Right lobe of liver (tissue), 4 donors: Measurements from ENCODE around the gene PHLDB3.

Experiments used
- POLR2A ChIP-seq: fragments of 450-650 bp; IDR thresholded peaks from one replicate; pipeline ENCODE4 v1.6.1; 2017; ENCODE audit warnings: antibody characterized with exemption, mild to moderate bottlenecking
- TF ChIP-seq, protein P1 (sequence below), 4 donors: fragments of 200-600 bp in 3 of 4; fragments of 450-650 bp in 1 of 4; IDR thresholded peaks; one replicate each; pipeline versions ENCODE4 v1.5.1 to v1.8.0; 2016 to 2022; ENCODE audit warnings: antibody characterized with exemption in 4 of 4, mild to moderate bottlenecking in 2 of 4
- donor health status: DM: no; HTN: no; CAD: no.
- donor health status: DM: no; HTN: no; CAD: no.
- donor health status: DM: no; HTN: yes; CAD: no.

DNA sequence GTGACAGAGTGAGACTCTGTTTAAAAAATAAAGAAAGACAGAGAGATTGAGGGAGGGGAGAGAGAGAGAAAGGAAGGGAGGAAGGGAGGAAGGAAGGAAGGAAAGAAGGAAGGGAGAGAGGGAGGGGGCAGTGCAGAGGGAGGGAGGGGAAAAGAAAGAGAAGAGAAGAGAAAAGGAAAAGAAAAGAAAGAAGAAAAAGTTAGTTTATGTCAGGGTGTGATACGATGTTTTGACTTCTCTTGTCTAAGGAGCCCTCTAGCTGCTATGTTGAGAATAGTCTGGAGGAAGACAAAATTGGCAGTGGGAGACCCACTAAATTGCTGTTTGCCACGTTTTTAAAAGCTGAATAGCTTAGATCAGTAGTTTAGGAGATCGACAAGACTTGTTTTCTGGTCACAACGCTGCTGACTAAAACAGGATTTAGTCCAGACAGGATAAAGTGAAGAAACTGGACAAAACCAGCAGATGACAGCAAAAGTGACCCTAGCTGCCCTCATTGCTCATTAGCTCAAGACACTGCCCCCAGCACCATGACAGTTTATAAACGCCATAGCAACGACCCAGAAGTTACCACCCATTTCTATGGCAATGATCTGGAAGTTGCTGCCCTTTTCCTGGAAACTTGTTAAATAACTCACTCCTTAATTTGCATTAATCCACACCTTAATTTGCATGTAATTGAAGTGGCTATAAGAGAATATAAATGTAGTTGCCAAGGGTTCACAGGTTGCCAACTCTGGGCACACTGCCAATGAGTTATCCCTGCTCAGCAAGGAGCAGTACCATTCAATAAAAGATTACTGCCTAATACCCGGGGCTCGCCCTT, 78.8 kb downstream of the PHLDB3 start:
- TF ChIP-seq, protein P1, sequence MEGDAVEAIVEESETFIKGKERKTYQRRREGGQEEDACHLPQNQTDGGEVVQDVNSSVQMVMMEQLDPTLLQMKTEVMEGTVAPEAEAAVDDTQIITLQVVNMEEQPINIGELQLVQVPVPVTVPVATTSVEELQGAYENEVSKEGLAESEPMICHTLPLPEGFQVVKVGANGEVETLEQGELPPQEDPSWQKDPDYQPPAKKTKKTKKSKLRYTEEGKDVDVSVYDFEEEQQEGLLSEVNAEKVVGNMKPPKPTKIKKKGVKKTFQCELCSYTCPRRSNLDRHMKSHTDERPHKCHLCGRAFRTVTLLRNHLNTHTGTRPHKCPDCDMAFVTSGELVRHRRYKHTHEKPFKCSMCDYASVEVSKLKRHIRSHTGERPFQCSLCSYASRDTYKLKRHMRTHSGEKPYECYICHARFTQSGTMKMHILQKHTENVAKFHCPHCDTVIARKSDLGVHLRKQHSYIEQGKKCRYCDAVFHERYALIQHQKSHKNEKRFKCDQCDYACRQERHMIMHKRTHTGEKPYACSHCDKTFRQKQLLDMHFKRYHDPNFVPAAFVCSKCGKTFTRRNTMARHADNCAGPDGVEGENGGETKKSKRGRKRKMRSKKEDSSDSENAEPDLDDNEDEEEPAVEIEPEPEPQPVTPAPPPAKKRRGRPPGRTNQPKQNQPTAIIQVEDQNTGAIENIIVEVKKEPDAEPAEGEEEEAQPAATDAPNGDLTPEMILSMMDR (IDR thresholded peaks at IDR 0.05), result peak in 3 of 4 donors; percentile 19 to 32 (median 25)
- TF ChIP-seq POLR2A, result no peak
